GM19395 (cell line): ENCODE data around the gene CACNA1C.

ENCODE experiments used
- ATAC-seq: cut with Tn5 transposase; IDR thresholded peaks from one replicate; pipeline ENCODE4 v1.9.1; 2021; ENCODE audit warnings: mild to moderate bottlenecking, moderate library complexity; ENCODE audit not compliant: unreplicated experiment

The CACNA1C gene

DNA sequence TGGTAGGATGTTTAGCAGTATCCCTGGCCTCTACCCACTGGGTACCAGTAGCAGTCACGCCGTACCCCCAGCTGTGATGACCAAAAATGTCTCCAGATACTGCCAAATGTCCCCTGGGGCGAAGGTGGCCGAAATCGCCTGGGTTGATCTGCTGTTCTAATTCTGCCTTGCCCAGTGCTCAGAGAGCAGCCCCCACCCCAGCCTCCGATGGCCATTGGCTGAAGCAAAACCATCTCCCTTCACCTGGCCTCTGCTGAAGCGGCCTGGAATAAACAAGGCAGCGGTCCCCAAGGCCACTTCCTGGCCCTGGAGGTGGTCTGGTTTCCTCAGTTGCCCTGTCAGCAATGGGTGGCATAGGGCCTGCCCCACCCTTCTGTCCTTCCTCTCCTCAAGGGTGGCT lies 298.4 kb downstream of the CACNA1C start:
- ATAC-seq, result no peak

- no peak for ATAC-seq
These were observed 299.4 kb downstream of the CACNA1C start for GRCh38 chr12:2352203-2352602.

DNA sequence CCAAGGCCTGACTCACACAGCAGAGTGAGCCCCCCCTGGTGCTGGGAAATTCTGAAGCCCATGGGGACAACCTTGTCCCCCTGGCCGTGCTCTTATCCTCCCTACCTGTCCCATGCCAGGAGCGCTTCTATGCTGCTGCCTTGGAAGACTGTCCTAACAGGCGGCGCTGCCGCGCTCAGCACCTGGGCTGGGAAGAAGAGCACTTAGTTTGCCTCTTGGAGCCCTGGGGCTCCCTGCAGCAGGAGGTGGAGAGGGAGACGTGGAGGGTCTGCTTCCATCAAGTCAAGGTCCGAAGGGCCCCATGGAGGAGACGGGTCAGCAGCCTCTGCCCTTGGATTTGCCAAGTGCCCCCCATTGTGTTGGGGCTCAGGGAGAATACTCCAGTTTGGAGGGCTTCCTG lies 300.5 kb downstream of the CACNA1C start:
- no peak for ATAC-seq

- no peak for ATAC-seq
These were observed 300.9 kb downstream of the CACNA1C start for GRCh38 chr12:2353691-2354090.

DNA sequence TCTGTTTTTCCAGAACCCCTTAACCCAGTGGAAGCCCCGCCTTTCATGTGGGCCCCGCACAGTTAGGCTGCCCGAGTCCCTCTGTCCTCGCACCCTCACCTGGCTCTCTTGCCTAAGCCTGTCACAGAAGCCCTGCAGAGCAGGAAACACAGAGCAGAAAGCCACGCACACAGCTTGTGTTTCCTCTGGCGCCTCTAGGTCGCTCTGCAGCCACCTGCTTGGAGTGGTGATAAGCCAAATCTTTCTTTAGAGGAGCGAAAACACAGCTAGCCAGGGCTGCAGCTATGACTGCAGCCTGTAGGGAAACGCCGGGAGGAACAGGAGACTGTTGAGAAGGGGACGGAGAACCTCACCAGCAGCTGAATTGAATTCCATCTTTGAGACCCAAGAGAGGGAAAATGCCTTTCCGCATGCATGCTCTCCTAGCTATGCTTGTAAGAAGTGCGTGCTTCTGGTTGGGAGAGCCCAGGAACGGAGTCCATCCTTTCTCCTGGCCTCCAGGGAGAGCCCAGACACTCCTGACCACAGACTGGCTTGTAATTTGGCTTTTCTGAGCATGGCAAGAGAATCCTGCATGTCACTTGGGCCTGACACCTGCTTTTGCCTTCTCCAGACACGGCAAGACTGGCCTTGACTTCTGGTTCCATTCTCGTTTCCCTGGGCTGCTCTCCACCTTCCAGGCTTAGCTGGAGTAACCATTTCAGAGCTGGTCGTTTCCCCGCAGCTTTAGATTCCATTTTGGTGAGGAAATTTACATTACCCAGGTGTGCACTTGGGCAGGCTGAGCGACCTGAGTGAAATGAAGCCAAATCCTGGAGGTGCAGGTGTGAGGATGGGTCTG lies 301.6 kb downstream of the CACNA1C start:
- ATAC-seq, result no peak

- no peak for ATAC-seq
These were observed 302.4 kb downstream of the CACNA1C start for GRCh38 chr12:2355198-2355597.

DNA sequence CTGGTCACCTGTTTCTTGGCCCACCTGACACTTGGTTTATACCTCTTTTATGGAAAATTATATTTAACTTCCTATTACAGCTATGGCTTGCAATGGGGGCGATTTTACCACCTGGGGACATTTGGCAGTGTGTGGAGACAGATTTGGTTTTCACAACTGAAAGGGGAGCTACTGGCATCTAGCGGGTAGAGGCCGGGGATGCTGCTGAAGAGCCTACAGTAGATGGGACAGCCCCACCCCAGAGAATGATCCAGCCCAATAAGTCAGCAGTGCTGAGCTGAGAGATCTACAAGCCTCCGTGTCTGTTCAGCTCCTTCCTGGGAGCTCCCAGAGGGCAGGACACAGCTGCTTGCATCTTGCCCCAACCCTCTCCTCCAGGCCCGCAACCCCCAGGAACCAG lies 302.8 kb downstream of the CACNA1C start:
- ATAC-seq, result no peak

DNA sequence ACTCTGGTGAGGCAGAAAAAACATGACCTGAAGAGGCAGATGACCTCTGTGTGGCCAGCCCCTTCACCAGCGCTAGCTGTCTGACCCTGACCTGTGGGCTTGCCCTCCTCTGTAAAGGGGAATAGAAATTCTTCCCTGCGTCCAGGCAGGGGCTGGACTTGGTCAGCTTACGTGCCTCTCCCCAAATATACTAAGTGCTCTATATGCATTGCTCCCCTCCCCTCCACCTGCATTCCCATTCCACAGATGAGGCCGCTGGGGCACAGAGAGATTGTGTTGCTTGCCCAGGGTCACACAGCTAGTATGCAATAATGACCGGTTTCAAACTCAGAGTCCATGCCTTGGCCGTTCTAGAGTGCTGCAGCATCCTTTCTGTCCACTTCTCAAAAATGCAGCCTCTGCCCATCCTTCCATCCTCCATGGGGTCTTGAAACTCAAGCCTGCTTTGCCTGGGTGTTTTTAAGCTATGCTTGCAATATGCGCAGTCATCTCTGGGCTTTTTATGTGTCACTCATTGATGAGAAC lies 303.9 kb downstream of the CACNA1C start:
- no peak for ATAC-seq

GRCh38 chr12:2358986-2359658 lies 306.3 kb downstream of the CACNA1C start:
- ATAC-seq, result no peak

- no peak for ATAC-seq
These were observed 307.2 kb downstream of the CACNA1C start for GRCh38 chr12:2359725-2360629.

DNA sequence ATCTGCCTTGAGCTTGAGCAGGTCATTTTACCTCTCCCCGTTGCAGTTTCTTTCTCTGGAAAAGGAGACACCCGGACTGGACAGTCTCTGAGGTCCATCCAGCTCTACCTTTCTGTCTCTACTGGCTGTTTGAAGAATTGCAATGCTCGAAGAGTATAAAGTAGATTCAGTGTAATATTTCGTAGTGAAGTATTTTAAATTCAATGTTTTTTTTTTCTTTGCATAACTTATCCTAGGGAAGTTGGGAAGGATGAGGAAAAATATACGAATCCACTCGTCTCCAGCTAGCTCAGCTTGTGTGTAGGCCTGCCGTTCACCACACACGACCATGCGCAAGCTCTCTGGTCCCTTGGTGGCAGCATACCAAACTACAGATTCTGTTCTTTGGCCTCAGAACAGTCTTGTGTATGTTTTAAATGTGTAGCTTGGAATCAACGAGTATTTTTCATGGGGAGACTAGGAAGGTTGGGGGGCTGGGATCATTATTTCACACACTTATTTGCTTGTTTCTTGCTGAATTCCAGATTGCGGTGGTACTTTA lies 307.9 kb downstream of the CACNA1C start:
- no peak for ATAC-seq

- ATAC-seq, result no peak
These were observed 311.2 kb downstream of the CACNA1C start for GRCh38 chr12:2363836-2364609.

DNA sequence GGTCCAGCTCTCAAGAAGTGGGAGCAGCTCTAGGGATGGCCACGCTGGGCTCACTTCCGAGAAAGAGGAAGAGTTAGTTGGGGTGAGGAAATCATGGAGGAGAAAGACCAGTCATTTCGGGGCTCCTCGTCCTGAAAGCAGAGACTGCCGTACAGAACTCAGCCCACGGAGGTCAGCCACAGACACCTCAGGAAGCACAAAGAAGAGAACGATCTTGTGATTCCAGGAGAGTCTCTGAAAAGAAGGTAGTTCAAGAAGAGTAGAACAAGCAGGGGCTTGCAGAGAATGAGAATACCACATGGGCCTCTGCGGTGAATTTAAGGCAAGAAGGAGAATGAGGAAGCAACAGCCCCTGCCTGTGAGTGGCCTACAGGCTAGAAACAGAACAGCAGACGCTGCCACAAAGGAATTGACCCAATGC lies 311.9 kb downstream of the CACNA1C start:
- ATAC-seq, result no peak

GRCh38 chr12:2366711-2367110 lies 313.9 kb downstream of the CACNA1C start:
- no peak for ATAC-seq

DNA sequence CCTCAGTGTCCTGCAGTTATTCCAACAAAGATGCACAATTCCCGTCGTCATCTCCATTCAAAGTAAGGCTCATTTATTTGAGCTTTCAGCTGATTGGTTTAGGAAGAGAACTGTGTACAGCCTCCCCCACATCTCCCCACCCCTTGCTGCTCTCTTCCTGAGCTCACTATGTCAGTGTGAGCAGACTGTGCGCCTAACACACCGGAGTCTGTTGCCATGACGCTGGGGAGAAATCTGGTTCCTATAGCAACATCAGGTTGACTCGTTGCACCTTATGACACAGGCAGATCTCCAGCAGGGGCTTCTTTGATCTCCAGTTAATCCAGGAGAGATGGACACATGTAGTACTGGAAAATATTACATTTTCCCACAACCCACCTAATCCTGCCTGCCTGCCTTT lies 319.4 kb downstream of the CACNA1C start:
- no peak for ATAC-seq

DNA sequence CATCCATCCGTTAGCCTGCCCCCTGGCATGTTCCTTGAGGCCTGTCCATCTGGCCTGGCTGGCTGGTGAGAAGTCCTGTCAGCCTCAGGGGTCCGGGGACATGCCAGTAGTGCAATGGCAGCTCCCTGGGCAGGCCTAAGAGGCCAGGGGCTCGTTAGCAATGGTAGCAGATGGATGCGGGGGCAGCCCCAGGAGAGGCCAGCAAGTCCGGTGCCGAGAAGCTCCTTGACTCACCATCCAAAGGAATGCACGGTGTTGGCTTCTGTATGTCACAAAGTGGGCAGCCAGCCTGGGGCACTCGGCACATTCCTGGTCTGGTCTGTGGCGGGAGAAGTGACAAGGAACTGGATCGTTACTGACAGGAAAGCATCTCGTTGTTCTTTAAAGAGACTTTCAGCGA lies 319.9 kb downstream of the CACNA1C start:
- no peak for ATAC-seq

GRCh38 chr12:2373307-2373706 lies 320.5 kb downstream of the CACNA1C start:
- ATAC-seq, result no peak

GRCh38 chr12:2374092-2374906 lies 321.5 kb downstream of the CACNA1C start:
- no peak for ATAC-seq

GRCh38 chr12:2375871-2376270 lies 323.1 kb downstream of the CACNA1C start:
- ATAC-seq, result no peak
